Psoas muscle (tissue), 8 donors: Measurements from ENCODE around the gene TNIP2. TPM values are rescaled to one million over a fixed set of nuclear protein-coding genes. Genes with fewer than 3 reads are reported as not detected.

Experiments used
- ATAC-seq, 4 donors: fragments of 200-7000 bp; cut with Tn5 transposase; one replicate each; pipeline ENCODE4 v1.9.1; 2020; ENCODE audit warnings: moderate library complexity in 3 of 4, mild to moderate bottlenecking in 2 of 4
- DNase-seq, 2 donors: peaks; one replicate each; pipeline ENCODE4 v3.0.0-alpha.2; 2020
- H3K27ac ChIP-seq: fragments of 200-600 bp; one replicate; pipeline ENCODE4 v1.8.0; 2022
- H3K27me3 ChIP-seq, 3 donors: fragments of 200-600 bp in 1 of 3; one replicate each; pipeline versions ENCODE4 v1.6.1 to v1.8.0; 2013 to 2022; ENCODE audit warnings: low read length in 2 of 3, mild to moderate bottlenecking in 2 of 3, moderate library complexity in 1 of 3; ENCODE audit not compliant: insufficient read depth in 3 of 3
- H3K36me3 ChIP-seq, 2 donors: fragments of 200-600 bp in 1 of 2; one replicate each; pipeline versions ENCODE4 v1.6.1 to v1.8.0; 2013 to 2022; ENCODE audit warnings: low read depth in 1 of 2, mild to moderate bottlenecking in 1 of 2, moderate library complexity in 1 of 2; ENCODE audit not compliant: insufficient read depth in 1 of 2
- H3K4me1 ChIP-seq: fragments of 200-600 bp; one replicate; pipeline ENCODE4 v1.8.0; 2022
- H3K4me3 ChIP-seq: fragments of 200-600 bp; one replicate; pipeline ENCODE4 v1.8.0; 2022; ENCODE audit warnings: mild to moderate bottlenecking
- H3K9me3 ChIP-seq: fragments of 200-600 bp; one replicate; pipeline ENCODE4 v1.8.0; 2022
- WGBS, 3 donors: extraction: QIAGEN DNeasy Blood & Tissue Kit; methylation state at CpG; one replicate each; pipeline versions ENCODE4 v1.1.6 to v1.1.7; 2013; 5-methylcytosine and 5-hydroxymethylcytosine counted together
- intact Hi-C, 2 donors: fragments of 100-400 bp; cut with DNase I; formaldehyde crosslinking; loops; one replicate each; pipeline versions ENCODE4 v1.11.0 to v1.14.2; 2022
- polyA plus RNA-seq, 3 donors: library from polyadenylated mRNA; stranded (reverse); fragments of 200-250 nt; gene quantifications; one replicate each; pipeline ENCODE4 v1.2.3, GENCODE V29; 2013
- total RNA-seq, 4 donors: library from RNA; stranded (reverse); fragmentation: NEBNext Ultra II Directional in 2 of 4; extraction: Animal tissue kit (Norgen Biotek cat#: 25700) in 2 of 4; gene quantifications; one replicate each; pipeline versions ENCODE4 v1.2.1 to v1.2.4, GENCODE V29; 2021 to 2023
- TF ChIP-seq, protein P1 (sequence below): fragments of 200-600 bp; IDR thresholded peaks from one replicate; pipeline ENCODE4 v1.8.0; 2022; ENCODE audit warnings: antibody characterized with exemption
- donor health status: healthy with polysubstance abuse.
- donor health status: DM: no; HTN: no; CAD: no; lungs with moderate emphysema.
- donor health status: Bipolar disorder and iron deficiency.
- donor health status: healthy.
- donor health status: DM: yes; HTN: yes; CAD: no.
- donor health status: DM: no; HTN: no; CAD: no.
- donor health status: DM: no; HTN: no; CAD: no.
- donor health status: DM: yes; HTN: yes; CAD: no.

TNIP2 gene
- total and polyA plus RNA-seq, 7 donors: 16.3 to 66.2 (median 44.6) TPM

GRCh38 chr4:2744576-2745270 lies 11.4 kb downstream of the TNIP2 start:
- H3K36me3 ChIP-seq: peaks cover 5 to 64% of the 10 kb centered on the region in 2 donors
- H3K27me3 ChIP-seq: no peaks in the 10 kb centered on the region
- no peak overlapping the region for H3K4me3 ChIP-seq
- intact Hi-C loops: no loop called here
- H3K9me3 ChIP-seq: no peaks in the 10 kb centered on the region
- peaks cover 11% of the 10 kb centered on the region for H3K4me1 ChIP-seq
- peak in 1 of 2 donors; percentile 34 for DNase-seq
- no peak overlapping the region for H3K27ac ChIP-seq
- TF ChIP-seq, protein P1, sequence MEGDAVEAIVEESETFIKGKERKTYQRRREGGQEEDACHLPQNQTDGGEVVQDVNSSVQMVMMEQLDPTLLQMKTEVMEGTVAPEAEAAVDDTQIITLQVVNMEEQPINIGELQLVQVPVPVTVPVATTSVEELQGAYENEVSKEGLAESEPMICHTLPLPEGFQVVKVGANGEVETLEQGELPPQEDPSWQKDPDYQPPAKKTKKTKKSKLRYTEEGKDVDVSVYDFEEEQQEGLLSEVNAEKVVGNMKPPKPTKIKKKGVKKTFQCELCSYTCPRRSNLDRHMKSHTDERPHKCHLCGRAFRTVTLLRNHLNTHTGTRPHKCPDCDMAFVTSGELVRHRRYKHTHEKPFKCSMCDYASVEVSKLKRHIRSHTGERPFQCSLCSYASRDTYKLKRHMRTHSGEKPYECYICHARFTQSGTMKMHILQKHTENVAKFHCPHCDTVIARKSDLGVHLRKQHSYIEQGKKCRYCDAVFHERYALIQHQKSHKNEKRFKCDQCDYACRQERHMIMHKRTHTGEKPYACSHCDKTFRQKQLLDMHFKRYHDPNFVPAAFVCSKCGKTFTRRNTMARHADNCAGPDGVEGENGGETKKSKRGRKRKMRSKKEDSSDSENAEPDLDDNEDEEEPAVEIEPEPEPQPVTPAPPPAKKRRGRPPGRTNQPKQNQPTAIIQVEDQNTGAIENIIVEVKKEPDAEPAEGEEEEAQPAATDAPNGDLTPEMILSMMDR: no peak
- 89 to 94% (median 91%) methylated on average over 28 of the region's 28 CpGs for WGBS, 3 donors
- ATAC-seq: no peak

DNA sequence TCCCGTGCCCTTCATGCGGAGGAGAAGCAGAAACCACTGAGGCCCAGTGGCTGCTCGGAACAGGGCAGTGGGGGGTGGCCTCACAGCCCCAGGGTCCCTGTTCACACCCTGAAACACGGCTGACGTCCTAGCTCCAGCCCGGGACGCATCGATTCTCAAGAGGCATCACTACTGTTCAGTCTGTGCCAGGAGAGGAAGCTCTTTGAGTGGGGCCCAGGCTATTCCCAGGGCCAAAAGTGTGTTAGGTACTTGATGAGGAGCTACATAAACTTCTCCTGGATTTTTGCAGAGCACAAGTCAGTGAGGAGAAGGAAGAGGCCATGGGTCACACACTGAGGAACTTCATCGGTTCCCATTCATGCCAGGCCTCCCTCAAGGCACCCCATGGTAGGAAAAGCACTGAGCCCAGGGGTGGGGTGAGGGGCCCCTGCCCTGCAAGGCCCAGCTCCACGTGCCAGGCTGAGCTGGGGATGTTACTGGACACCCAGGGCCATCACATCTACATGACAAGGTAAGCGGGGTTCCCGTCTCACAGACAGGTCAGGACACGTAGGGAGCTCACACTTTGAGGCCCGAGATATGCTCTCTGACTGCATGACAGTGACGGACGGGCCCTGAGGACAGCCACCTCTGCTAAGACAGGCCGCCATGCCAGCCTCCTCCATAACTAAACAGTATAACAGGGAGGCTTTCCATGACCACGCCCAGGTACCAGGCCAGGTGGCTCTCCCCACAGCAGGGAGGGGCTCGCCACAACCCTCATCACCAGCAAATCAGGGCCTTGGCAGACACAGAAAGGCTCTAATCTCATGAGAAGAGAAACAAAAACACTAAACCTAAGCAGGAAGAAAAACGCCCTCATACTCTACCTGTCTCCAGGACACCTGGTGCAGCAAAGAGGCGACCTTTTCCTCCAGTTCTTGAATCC lies 12.4 kb downstream of the TNIP2 start:
- H3K36me3 ChIP-seq: peaks cover 5 to 64% of the 10 kb centered on the region in 2 donors
- intact Hi-C loops: no loop called here
- no peak overlapping the region for H3K4me3 ChIP-seq
- H3K27ac ChIP-seq: no peak overlapping the region
- no peaks in the 10 kb centered on the region for H3K27me3 ChIP-seq
- ATAC-seq (no peak), DNase-seq (peak in 1 of 2 donors; percentile 28)
- TF ChIP-seq, protein P1: no peak
- H3K9me3 ChIP-seq: no peaks in the 10 kb centered on the region
- H3K4me1 ChIP-seq: peaks cover 11% of the 10 kb centered on the region
- 88 to 92% (median 89%) methylated on average over 21 of the region's 21 CpGs for WGBS, 3 donors

- no peak for ATAC-seq
- Histone ChIP-seq H3K9me3 (no peaks in the 10 kb centered on the region), H3K27ac (no peak overlapping the region), H3K4me3 (no peak overlapping the region), H3K4me1 (peaks cover 11% of the 10 kb centered on the region), H3K27me3 (no peaks in the 10 kb centered on the region), H3K36me3 (peaks cover 5 to 64% of the 10 kb centered on the region in 2 donors)
- intact Hi-C loops: no loop called here
- TF ChIP-seq, protein P1: no peak
- DNase-seq: no peak
- WGBS, 3 donors: 87 to 93% (median 88%) methylated on average over 6 of the region's 6 CpGs
Measured at GRCh38 chr4:2742823-2743517, 13.2 kb downstream of the TNIP2 start.

GRCh38 chr4:2742081-2742822 lies 13.9 kb downstream of the TNIP2 start:
- Histone ChIP-seq H3K4me3 (no peak overlapping the region), H3K36me3 (peaks cover 5 to 58% of the 10 kb centered on the region in 2 donors), H3K9me3 (no peaks in the 10 kb centered on the region), H3K27ac (no peak overlapping the region), H3K4me1 (peaks cover 11% of the 10 kb centered on the region), H3K27me3 (no peaks in the 10 kb centered on the region)
- 86 to 92% (median 87%) methylated on average over 27 of the region's 27 CpGs for WGBS, 3 donors
- no peak for ATAC-seq
- TF ChIP-seq, protein P1: no peak
- intact Hi-C loops: no loop called here
- no peak for DNase-seq
